ENCODE measurements around the gene TBL3. TPM values are rescaled to one million over a fixed set of nuclear protein-coding genes. Genes with fewer than 3 reads are reported as not detected.
"Not testable (repeated sequence)": the region's sequence is repeated elsewhere in the genome, so short reads cannot be mapped to it uniquely, and the experiment has no call there.

TBL3 gene
- 18.3 TPM for total RNA-seq
- long read RNA-seq, full-length matches to known transcripts: 39 of 68 reads
- long read RNA-seq, partial matches to known transcripts: 21 of 68 reads
- long read RNA-seq, other reads (novel, unspliced or antisense): 8 of 68 reads

GRCh38 chr16:1971796-1972489 is at the start of gene TBL3:
Gene TBL3, plus strand, starts transcription at chr16:1972053. Its CDS starts 112 bp downstream, at chr16:1972165.
- intact Hi-C loops (cut with DNase I): no loop called here
- peak; percentile 96 for DNase-seq (ENCODE audit: low spot score)

GRCh38 chr16:1922357-1922756 is 49.5 kb upstream of the TBL3 start:
- intact Hi-C loops (cut with DNase I): no loop called here
- DNase-seq (ENCODE audit: low spot score): no peak

- intact Hi-C loops (cut with DNase I): no loop called here
- no peak for DNase-seq (ENCODE audit: low spot score)
These were observed 48.4 kb upstream of the TBL3 start for GRCh38 chr16:1923299-1924034.

- intact Hi-C loops (cut with DNase I): no loop called here
- no peak for DNase-seq (ENCODE audit: low spot score)
These were observed 47.8 kb upstream of the TBL3 start for GRCh38 chr16:1924095-1924494.

GRCh38 chr16:1926271-1926670 is 45.6 kb upstream of the TBL3 start:
- DNase-seq (ENCODE audit: low spot score): no peak
- intact Hi-C loops (cut with DNase I): no loop called here

- intact Hi-C loops (cut with DNase I): no loop called here
- no peak for DNase-seq (ENCODE audit: low spot score)
These were observed 42.7 kb upstream of the TBL3 start for GRCh38 chr16:1929105-1929504.

GRCh38 chr16:1929578-1930337 is 42.1 kb upstream of the TBL3 start:
- intact Hi-C loops (cut with DNase I): loop anchor here (2.0 kb wide), 1 partner anchor 67 kb away; no protein-coding TSS in a partner anchor
- peak; percentile 96 for DNase-seq (ENCODE audit: low spot score)

- intact Hi-C loops (cut with DNase I): loop anchor here (2.0 kb wide), 1 partner anchor 68 kb away; no protein-coding TSS in a partner anchor
- no peak for DNase-seq (ENCODE audit: low spot score)
These were observed 41.5 kb upstream of the TBL3 start for GRCh38 chr16:1930338-1930720.

GRCh38 chr16:1932050-1933028 is 39.5 kb upstream of the TBL3 start:
- intact Hi-C loops (cut with DNase I): no loop called here
- no peak for DNase-seq (ENCODE audit: low spot score)

- DNase-seq (ENCODE audit: low spot score): no peak
- intact Hi-C loops (cut with DNase I): no loop called here
These were observed 38.7 kb upstream of the TBL3 start for GRCh38 chr16:1933097-1933661.

- DNase-seq (ENCODE audit: low spot score): no peak
- intact Hi-C loops (cut with DNase I): no loop called here
These were observed 34.8 kb upstream of the TBL3 start for GRCh38 chr16:1936945-1937479.

GRCh38 chr16:1938316-1938715 is 33.5 kb upstream of the TBL3 start:
- DNase-seq (ENCODE audit: low spot score): peak; percentile 91
- intact Hi-C loops (cut with DNase I): no loop called here

GRCh38 chr16:1938910-1939309 is 32.9 kb upstream of the TBL3 start:
- intact Hi-C loops (cut with DNase I): no loop called here
- DNase-seq (ENCODE audit: low spot score): no peak

- not testable (repeated sequence) for DNase-seq (ENCODE audit: low spot score)
- intact Hi-C loops (cut with DNase I): loop anchor here (5.0 kb wide), 1 partner anchor 158 kb away; the partner anchor contains the start of genes NUBP2 and SPSB3
These were observed 32.0 kb upstream of the TBL3 start for GRCh38 chr16:1939833-1940232.

- intact Hi-C loops (cut with DNase I): loop anchor here (5.0 kb wide), 1 partner anchor 158 kb away; the partner anchor contains the start of genes NUBP2 and SPSB3
- DNase-seq (ENCODE audit: low spot score): no peak
These were observed 31.3 kb upstream of the TBL3 start for GRCh38 chr16:1940273-1941161.

- intact Hi-C loops (cut with DNase I): loop anchor here (5.0 kb wide), 1 partner anchor 159 kb away; the partner anchor contains the start of genes NUBP2 and SPSB3
These were observed 30.4 kb upstream of the TBL3 start for GRCh38 chr16:1941162-1942046.

More at GRCh38 chr16:1941162-1942046, 30.4 kb upstream of the TBL3 start:
- no peak for DNase-seq (ENCODE audit: low spot score)

Measured in cardiac septum (tissue), 1 donor.